Measurements from ENCODE around the gene ZCCHC7.
"Not testable (repeated sequence)": the region's sequence is repeated elsewhere in the genome, so short reads cannot be mapped to it uniquely, and the experiment has no call there.

Gene ZCCHC7

DNA sequence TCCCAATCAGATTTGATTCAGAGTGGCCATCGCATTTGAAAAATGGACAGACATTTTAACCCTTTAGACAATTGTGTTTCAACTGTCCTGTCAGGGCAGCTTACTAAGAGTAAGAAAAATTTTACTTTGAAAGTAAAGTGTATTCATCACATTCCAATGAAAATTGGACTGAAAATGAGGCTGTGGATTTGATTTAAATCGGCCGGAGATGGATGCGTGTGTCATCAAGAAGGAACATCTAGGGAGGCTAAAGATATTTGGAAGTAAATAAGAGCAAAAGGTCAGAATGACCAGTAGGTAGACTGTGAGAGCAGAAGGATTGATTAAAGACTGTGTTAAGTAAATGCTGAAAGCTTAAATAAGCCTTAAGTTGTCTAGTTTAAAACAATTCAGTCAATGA, 1.5 kb downstream of the ZCCHC7 start:
- DNase-seq: no peak

GRCh38 chr9:37126214-37126788, 5.9 kb downstream of the ZCCHC7 start:
- no peak for DNase-seq

GRCh38 chr9:37127018-37127417, 6.6 kb downstream of the ZCCHC7 start:
- DNase-seq: no peak

DNA sequence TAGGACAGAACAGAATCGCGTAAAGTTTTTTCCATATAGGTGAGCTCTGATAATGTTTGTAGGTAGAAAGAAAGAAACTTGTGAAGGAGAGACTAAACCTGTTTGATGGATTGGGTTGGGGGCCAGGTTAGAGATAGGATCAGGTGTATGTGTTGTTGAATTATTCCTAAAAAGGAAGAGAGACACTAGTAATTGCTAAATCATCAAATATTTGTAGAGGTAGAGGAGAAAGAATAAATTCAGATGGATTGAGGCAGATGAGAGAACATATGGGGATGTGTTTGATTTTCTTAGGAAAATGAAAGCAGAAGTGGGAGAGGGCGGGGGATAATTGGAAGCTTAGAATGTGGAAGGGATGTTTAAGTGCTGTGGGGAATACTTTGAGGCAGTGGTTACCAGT, 7.7 kb downstream of the ZCCHC7 start:
- no peak for DNase-seq

- no peak for DNase-seq
These were observed 13.8 kb downstream of the ZCCHC7 start for GRCh38 chr9:37134166-37134565.

DNA sequence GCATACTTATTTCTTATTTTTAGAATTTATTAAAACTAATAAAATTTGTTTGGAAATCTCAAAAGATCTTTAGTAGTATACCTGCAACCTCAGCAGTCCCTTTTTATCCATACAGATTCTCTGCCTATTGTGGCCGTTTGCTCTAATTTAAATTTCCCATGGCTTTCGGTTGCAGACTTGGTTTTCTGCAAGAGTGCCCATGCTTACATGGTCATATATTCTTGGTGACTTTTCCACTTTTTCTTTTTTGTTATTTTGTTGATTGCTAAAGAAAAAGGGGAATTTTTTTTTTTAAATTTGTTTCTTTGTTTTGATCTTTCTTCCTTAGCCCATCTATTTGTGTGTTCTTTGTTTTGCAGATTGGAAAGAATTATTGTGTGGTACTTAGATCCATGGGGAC, 20.6 kb downstream of the ZCCHC7 start:
- DNase-seq: no peak

DNA sequence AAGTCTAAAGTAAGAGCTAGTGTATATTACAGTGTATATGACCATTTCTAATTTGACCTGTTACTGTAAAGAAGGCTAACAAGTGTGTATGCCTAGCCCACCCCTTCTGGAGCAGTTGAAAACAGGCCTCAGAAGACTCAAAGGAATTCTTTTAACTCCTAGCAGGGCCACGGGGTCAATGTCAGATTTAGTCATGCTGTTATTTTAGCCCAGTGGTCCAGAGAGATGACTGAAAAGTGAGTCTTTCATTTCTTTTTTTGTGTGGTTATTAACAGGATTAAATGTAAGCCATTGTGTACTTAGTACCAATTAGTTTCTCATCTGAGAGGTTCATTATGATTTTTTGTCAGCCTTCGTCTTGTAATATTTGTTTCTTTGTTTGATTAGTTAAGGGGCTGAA, 24.4 kb downstream of the ZCCHC7 start:
- DNase-seq: no peak

- no peak for DNase-seq
These were observed 26.0 kb downstream of the ZCCHC7 start for GRCh38 chr9:37146410-37146809.

DNA sequence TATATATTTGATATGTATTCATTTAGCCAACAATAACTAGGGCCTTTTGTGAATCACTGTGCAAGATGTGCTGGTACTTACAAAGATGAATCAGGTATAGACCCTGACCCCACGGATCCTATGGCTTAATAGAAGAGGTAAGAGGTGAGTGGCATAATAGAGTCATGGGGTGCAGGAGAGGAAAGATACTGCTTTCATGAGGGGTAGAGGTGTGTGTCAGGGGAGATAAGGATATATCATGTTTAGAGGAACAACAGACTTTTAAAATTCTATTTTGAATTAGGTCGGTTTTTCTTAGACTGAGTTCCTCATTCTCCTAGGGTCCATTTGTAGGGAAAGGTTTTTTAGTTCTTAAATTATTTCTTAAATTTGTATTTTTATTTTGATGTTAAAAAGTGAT, 27.8 kb downstream of the ZCCHC7 start:
- DNase-seq: no peak

- DNase-seq: no peak
These were observed 29.4 kb downstream of the ZCCHC7 start for GRCh38 chr9:37149666-37150308.

DNA sequence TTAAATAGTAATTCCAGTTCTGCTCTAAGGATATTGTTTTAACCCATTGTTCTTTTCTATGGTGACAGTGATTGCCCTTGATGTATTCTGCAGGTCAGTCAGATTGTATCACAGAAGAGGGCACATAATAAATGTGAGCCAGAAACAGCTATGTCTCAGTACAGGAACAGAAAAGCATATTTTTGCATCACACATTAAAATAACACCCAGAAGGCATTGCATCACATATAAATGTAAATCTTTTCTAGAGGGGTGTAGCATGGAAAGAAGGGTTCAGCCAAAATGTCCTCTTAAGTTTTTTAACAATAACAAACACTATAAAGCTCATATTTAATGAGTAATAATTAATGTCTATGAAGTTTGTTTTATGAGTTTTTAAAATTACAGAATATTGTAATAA, 30.0 kb downstream of the ZCCHC7 start:
- no peak for DNase-seq

DNA sequence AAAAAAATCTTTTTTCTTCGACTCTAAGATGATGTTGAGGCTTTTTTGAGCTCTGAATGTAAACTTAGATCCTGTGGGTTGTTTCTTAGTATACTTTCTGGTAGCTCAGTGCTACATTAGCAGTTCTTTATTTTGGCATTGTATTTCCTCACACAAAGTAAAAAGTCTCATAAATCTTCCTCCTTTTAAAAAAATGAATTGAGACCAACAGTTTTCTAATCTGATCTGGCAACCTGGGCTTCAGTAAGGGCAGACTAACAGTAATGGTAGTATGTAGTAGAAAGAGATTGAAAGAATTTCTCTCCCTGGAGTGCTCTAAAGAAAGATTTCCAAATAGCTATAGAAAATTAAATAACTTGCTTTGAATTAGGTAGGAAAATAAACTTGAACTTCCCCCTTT, 31.4 kb downstream of the ZCCHC7 start:
- no peak for DNase-seq

GRCh38 chr9:37152365-37152764, 32.0 kb downstream of the ZCCHC7 start:
- DNase-seq: no peak

DNA sequence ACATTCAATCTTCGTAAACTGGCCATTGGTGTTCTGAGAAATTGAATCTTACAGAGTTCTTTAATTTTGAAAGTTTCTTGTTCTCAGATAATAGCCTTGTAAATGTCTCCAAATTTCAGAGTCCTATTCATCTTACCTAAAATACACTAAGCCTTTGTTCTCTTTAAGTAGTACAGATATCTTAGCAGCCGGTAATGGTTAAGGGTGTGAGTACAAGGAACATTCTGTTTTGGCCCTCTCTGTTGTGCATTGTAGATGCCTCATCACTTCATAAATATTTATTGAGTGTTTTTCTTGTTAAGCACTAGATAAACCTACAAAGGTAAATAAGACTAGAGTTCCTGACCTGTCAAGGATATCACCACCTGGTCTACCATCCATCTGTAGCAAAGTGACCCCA, 35.2 kb downstream of the ZCCHC7 start:
- no peak for DNase-seq

DNA sequence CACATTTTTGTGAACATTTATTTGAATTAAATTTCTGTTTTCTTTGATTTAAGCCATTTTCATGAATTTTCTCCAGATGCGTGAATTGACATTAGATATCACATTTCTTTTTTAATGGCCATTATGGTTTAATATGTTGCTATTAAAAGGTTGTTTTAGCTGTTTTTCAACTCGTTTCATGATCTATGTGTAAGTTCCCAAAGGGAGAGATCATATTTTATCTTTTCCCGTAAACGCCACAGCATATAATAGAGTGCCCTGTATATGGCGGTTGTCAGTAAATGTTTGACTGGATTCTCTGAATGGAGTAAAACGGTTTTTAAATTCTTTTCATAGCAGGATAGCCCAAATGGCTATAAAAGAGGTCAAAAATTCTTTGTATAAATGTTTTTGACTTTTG, 35.8 kb downstream of the ZCCHC7 start:
- no peak for DNase-seq

- DNase-seq: no peak
These were observed 36.5 kb downstream of the ZCCHC7 start for GRCh38 chr9:37156781-37157356.

DNA sequence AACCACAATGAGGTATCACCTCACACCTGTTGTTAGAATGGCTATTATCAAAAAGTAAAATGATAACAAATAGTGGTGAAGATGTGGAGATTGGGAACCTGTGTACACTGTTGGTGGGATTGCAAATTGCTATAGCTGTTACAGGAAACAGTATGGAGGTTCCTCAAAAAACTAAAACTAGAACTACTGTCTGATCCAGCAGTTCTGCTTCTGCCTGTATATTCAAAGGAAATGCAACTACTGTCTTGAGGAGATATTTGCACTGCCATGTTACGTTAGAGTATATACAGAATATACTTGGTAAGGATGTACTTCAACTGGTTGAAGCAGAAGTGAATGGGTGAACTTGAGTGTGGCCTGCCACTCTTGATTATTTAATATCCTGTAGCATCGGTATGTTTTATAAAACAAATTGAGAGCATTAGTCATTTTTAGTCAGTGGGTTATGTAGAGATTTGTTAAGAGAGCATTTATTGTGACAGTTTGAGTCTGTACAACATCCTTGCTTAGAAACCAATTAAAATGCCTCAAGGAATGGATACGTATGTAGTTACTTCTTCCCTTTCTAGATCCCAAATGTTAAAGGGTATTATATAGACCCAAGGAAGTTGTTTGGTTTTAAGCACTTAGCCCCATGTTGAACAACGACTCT, 37.5 kb downstream of the ZCCHC7 start:
- DNase-seq: no peak

GRCh38 chr9:37163299-37163698, 42.9 kb downstream of the ZCCHC7 start:
- no peak for DNase-seq

DNA sequence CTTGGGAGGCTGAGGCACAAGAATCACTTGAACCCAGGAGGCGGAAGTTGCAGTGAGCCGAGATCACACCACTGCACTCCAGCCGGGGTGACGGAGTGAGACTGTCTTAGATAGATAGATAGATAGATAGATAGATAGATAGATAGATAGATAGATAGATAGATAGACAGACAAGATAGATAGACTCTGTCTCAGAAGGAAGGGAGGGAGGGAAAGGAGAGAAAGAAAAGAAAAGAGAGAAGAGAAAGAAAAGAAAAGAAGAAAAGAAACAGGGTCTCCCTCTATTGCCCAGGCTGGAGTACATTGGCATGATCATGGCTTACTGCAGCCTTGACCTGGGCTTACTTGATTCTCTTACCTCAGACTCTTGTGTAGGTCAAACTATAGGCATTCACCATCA, 44.0 kb downstream of the ZCCHC7 start:
- DNase-seq: not testable (repeated sequence)

DNA sequence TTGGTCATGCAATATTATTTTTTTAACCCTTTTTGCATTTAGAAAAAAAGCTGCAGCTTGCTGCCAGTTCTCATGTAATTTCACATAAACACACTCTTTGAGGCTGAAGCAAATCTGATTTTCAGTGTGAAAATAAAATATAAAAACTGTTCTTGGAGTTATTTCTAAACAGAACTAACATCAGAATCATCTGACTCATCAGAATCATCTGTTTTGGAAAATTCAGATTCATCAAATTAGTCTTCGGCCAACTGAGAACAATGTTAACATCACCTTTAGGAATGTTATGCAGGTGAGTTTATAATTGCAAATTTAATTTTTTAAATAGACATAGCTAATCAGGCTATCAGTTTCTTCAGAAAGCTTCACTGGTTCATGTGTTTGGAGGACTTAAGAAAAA, 45.3 kb downstream of the ZCCHC7 start:
- no peak for DNase-seq

GRCh38 chr9:37167456-37168047, 47.2 kb downstream of the ZCCHC7 start:
- no peak for DNase-seq

GRCh38 chr9:37172557-37172956, 52.2 kb downstream of the ZCCHC7 start:
- DNase-seq: no peak

DNA sequence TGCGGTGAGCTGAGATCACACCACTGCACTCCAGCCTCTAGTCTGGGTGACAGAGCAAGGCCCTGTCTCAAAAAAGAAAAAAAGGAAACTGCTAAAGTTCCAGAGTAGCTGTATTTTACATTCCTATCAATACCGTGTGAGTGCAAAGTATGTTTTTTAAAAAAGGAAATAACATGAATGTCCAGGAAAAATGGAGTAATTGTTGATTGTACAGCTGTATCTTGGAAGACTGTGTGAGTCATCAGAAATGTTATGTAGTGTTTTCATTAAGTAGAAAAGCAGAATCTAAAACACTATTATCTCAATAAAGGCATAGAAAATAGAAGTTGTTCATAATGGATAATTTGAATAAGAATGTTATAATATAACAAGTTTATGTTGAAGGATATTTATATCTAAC, 53.9 kb downstream of the ZCCHC7 start:
- no peak for DNase-seq

DNA sequence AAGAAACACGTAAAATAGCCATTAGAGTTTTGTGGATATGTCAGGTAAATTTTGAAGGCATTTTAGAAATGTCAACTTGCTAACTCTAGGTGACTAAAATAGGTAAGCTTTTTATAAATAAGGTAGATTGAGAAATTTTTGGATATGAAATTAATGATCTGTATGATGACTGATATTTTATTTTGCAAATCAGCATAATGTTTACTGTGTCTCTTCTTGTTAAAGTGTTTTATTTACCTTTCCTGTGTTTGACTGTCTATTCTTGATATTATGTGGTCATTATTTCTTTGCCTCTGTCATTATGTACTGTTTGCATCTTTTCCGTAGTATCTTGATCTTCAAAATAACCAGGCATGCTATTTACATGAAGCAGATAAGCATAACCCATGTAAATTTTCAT, 58.4 kb downstream of the ZCCHC7 start:
- no peak for DNase-seq

Measured in NCI-H748 treated with DMSO at 0.1 percent for 48 hours (cell line).